H1 (cell line): Measurements from ENCODE around the gene HEATR1. TPM values are rescaled to one million over a fixed set of nuclear protein-coding genes. Genes with fewer than 3 reads are reported as not detected.

Source experiments
- CTCF ChIA-PET: fragments of 300-600 bp; sonication (Branson Sonifier 250); formaldehyde crosslinking; loops from one replicate; lab custom pipeline; 2021; ENCODE audit not compliant: partially characterized antibody; lab: Charles Lee
- POLR2A ChIA-PET: fragments of 300-600 bp; sonication (Branson Sonifier 250); formaldehyde crosslinking; loops from one replicate; lab custom pipeline; 2021; ENCODE audit warnings: inconsistent platforms; ENCODE audit not compliant: partially characterized antibody; lab: Charles Lee
- DNase-seq, 2 experiments: peaks; one replicate each; pipeline versions ENCODE4 v3.0.0 to v3.0.0-alpha.2; 2010 to 2022; ENCODE audit warnings: low spot score in 2 of 2, low read depth in 1 of 2, mixed read lengths in 1 of 2
- FAIRE-seq: peaks from 2 replicates; lab custom pipeline; 2011; peaks lifted over from hg19 to GRCh38; lab: Jason Lieb, UNC
- H2AFZ ChIP-seq: 2 replicates; pipeline ENCODE4 v1.8.1; 2012; ENCODE audit warnings: low read length, inconsistent platforms
- H2AK5ac ChIP-seq: 2 replicates; pipeline ENCODE4 v1.6.1; 2013; ENCODE audit warnings: low read depth, low read length
- H2BK120ac ChIP-seq: replicated peaks from 2 replicates; pipeline ENCODE3; 2013; ENCODE audit warnings: low read depth, low read length, inconsistent platforms
- H2BK12ac ChIP-seq: 2 replicates; pipeline ENCODE4 v1.6.1; 2013; ENCODE audit warnings: low read depth, low read length
- H2BK15ac ChIP-seq: 2 replicates; pipeline ENCODE4 v1.6.1; 2013; ENCODE audit warnings: low read length
- H2BK20ac ChIP-seq: 2 replicates; pipeline ENCODE4 v1.6.1; 2013; ENCODE audit warnings: low read length
- H2BK5ac ChIP-seq: 2 replicates; pipeline ENCODE4 v1.6.1; 2013; ENCODE audit warnings: low read depth, low read length
- H3K14ac ChIP-seq: 2 replicates; pipeline ENCODE4 v1.6.1; 2013; ENCODE audit warnings: inconsistent platforms; ENCODE audit not compliant: insufficient read length
- H3K18ac ChIP-seq: 2 replicates; pipeline ENCODE4 v1.6.1; 2013; ENCODE audit warnings: low read length; ENCODE audit errors: extremely low read depth
- H3K23ac ChIP-seq: 2 replicates; pipeline ENCODE4 v1.6.1; 2013; ENCODE audit warnings: inconsistent platforms; ENCODE audit not compliant: insufficient read length
- H3K23me2 ChIP-seq: 2 replicates; pipeline ENCODE4 v1.6.1; 2013; ENCODE audit warnings: low read depth, low read length
- H3K27ac ChIP-seq: 2 replicates; pipeline ENCODE4 v1.6.1; 2011; ENCODE audit warnings: low read depth, low read length, inconsistent platforms
- H3K27me3 ChIP-seq, 4 experiments: replicated peaks in 1 of 4; 1 replicate in 1 of 4; 2 replicates in 3 of 4; pipeline versions ENCODE4 v1.6.1 to v1.8.1; 2011 to 2013; ENCODE audit warnings: low read length in 3 of 4, mild to moderate bottlenecking in 3 of 4, inconsistent platforms in 2 of 4, mixed read lengths in 2 of 4, moderate library complexity in 1 of 4; ENCODE audit not compliant: control insufficient read depth in 3 of 4, insufficient read depth in 3 of 4; ENCODE audit errors: extremely low read depth in 1 of 4
- H3K36me3 ChIP-seq, 4 experiments: 2 replicates each; pipeline versions ENCODE4 v1.6.1 to v1.8.1; 2011 to 2013; ENCODE audit warnings: mild to moderate bottlenecking in 4 of 4, low read length in 3 of 4, moderate library complexity in 2 of 4, control low read depth in 1 of 4, inconsistent platforms in 1 of 4; ENCODE audit not compliant: insufficient read depth in 4 of 4, control insufficient read depth in 2 of 4
- H3K4ac ChIP-seq: replicated peaks from 2 replicates; pipeline ENCODE3; 2013; ENCODE audit warnings: low read length, low read depth, mixed read lengths, inconsistent platforms; ENCODE audit not compliant: insufficient read length
- H3K4me1 ChIP-seq, 4 experiments: replicated peaks in 1 of 4; 1 replicate in 1 of 4; 2 replicates in 3 of 4; pipeline versions ENCODE4 v1.6.1 to v1.8.1; 2011 to 2013; ENCODE audit warnings: low read length in 3 of 4, inconsistent platforms in 2 of 4, mixed read lengths in 1 of 4; ENCODE audit not compliant: insufficient read depth in 4 of 4, control insufficient read depth in 3 of 4
- H3K4me2 ChIP-seq, 2 experiments: 2 replicates each; pipeline versions ENCODE4 v1.6.1 to v1.8.1; 2011 to 2013; ENCODE audit warnings: low read depth in 2 of 2, low read length in 2 of 2, control low read depth in 1 of 2, inconsistent platforms in 1 of 2, mild to moderate bottlenecking in 1 of 2; ENCODE audit not compliant: insufficient read depth in 1 of 2
- H3K4me3 ChIP-seq, 4 experiments: fragments of 200-600, 300-600 bp in 1 of 4; sonication (generic), shearing (Covaris generic), sonication (Bioruptor Twin) in 1 of 4; 2 replicates each; pipeline versions ENCODE4 v1.5.1 to v1.8.1; 2011 to 2016; ENCODE audit warnings: low read length in 4 of 4, low read depth in 3 of 4, control low read depth in 2 of 4, inconsistent platforms in 2 of 4, mild to moderate bottlenecking in 2 of 4, mixed read lengths in 1 of 4, moderate library complexity in 1 of 4; ENCODE audit not compliant: insufficient read depth in 2 of 4; ENCODE audit errors: extremely low read depth in 1 of 4
- H3K56ac ChIP-seq: replicated peaks from 2 replicates; pipeline ENCODE3; 2013; ENCODE audit warnings: low read depth, mild to moderate bottlenecking, mixed read lengths, low read length, inconsistent platforms; ENCODE audit not compliant: insufficient read length
- H3K79me1 ChIP-seq: 2 replicates; pipeline ENCODE4 v1.6.1; 2013; ENCODE audit warnings: low read depth, low read length, control low read depth
- H3K79me2 ChIP-seq, 2 experiments: 2 replicates each; pipeline versions ENCODE4 v1.6.1 to v1.8.1; 2012 to 2013; ENCODE audit warnings: low read length in 2 of 2, mild to moderate bottlenecking in 2 of 2, inconsistent platforms in 1 of 2; ENCODE audit not compliant: insufficient read depth in 2 of 2, control insufficient read depth in 1 of 2
- H3K9ac ChIP-seq, 4 experiments: replicated peaks in 1 of 4; 1 replicate in 1 of 4; 2 replicates in 3 of 4; pipeline versions ENCODE4 v1.6.1 to v1.8.1; 2011 to 2013; ENCODE audit warnings: low read depth in 3 of 4, low read length in 3 of 4, control low read depth in 2 of 4, mild to moderate bottlenecking in 2 of 4, moderate library complexity in 2 of 4, inconsistent platforms in 1 of 4; ENCODE audit errors: extremely low read depth in 1 of 4
- H3K9me3 ChIP-seq, 2 experiments: 2 replicates each; pipeline versions ENCODE4 v1.6.1 to v1.8.1; 2012 to 2013; ENCODE audit warnings: mild to moderate bottlenecking in 2 of 2, moderate library complexity in 2 of 2, control low read depth in 1 of 2, inconsistent platforms in 1 of 2, low read depth in 1 of 2, low read length in 1 of 2, mixed read lengths in 1 of 2; ENCODE audit not compliant: insufficient read depth in 2 of 2
- H4K20me1 ChIP-seq, 2 experiments: replicated peaks in 1 of 2; 2 replicates each; pipeline versions ENCODE3 to v1.8.1; 2011 to 2013; ENCODE audit warnings: inconsistent platforms in 2 of 2, low read length in 2 of 2, mild to moderate bottlenecking in 1 of 2; ENCODE audit not compliant: insufficient read depth in 2 of 2, control insufficient read depth in 1 of 2
- H4K5ac ChIP-seq: 2 replicates; pipeline ENCODE4 v1.6.1; 2013; ENCODE audit warnings: low read length, low read depth, mixed read lengths, inconsistent platforms; ENCODE audit not compliant: insufficient read length
- H4K8ac ChIP-seq: 2 replicates; pipeline ENCODE4 v1.8.0; 2013; ENCODE audit warnings: mild to moderate bottlenecking, moderate library complexity, low read length, inconsistent platforms; ENCODE audit not compliant: insufficient read depth; ENCODE audit errors: extremely low read depth
- H4K91ac ChIP-seq: replicated peaks from 2 replicates; pipeline ENCODE3; 2013; ENCODE audit warnings: low read length, mixed read lengths, inconsistent platforms; ENCODE audit not compliant: insufficient read length
- GABPA ChIP-seq: IDR thresholded peaks from 2 replicates; pipeline ENCODE4 v1.6.1; 2011; ENCODE audit warnings: mild to moderate bottlenecking, low read length, moderate library complexity, borderline replicate concordance; ENCODE audit not compliant: insufficient read depth
- JUND ChIP-seq: IDR thresholded peaks from 2 replicates; pipeline ENCODE4 v1.6.1; 2011; ENCODE audit warnings: mild to moderate bottlenecking, improper control_type of control experiment, low read length
- whole genome bisulfite sequencing, 2 experiments: shearing (Covaris generic) in 1 of 2; methylation state at CpG; one replicate each; pipeline versions ENCODE4 v1.1.6 to v1.1.7; 2013 to 2015; ENCODE audit warnings: low lambda C conversion rate in 2 of 2, mixed read lengths in 2 of 2, inconsistent platforms in 1 of 2, low coverage in 1 of 2, missing lambda C conversion rate in 1 of 2; ENCODE audit not compliant: insufficient replicate concordance in 2 of 2, insufficient coverage in 1 of 2, insufficient read length in 1 of 2; ENCODE audit errors: extremely low coverage in 1 of 2, missing lambda C conversion rate in 1 of 2; 5-methylcytosine and 5-hydroxymethylcytosine counted together
- polyA plus RNA-seq, 7 experiments: library from polyadenylated mRNA; depleted of rRNA in 3 of 7; stranded (reverse) in 5 of 7; unstranded in 2 of 7; fragments of >200 nt in 5 of 7; fragments of 200-250 nt in 2 of 7; gene quantifications; 1 replicate in 5 of 7; 2 replicates in 1 of 7; 4 replicates in 1 of 7; pipeline versions ENCODE4 v1.2.1 to v1.2.3, GENCODE V29; 2011 to 2013; ENCODE audit warnings: missing spikeins in 2 of 7, mixed read lengths in 2 of 7
- total RNA-seq: library from RNA; stranded (reverse); fragmentation: NEBNext Ultra II Directional; extraction: Animal tissue kit (Norgen Biotek cat#: 25700); gene quantifications from 2 replicates; pipeline ENCODE4 v1.2.1, GENCODE V29; 2021

The HEATR1 gene
- total and polyA plus RNA-seq, 2 of the 8 experiments (the other 6 are each of a cell fraction or from before 2014, with no cell fraction given): 13.0 to 95.8 TPM

DNA sequence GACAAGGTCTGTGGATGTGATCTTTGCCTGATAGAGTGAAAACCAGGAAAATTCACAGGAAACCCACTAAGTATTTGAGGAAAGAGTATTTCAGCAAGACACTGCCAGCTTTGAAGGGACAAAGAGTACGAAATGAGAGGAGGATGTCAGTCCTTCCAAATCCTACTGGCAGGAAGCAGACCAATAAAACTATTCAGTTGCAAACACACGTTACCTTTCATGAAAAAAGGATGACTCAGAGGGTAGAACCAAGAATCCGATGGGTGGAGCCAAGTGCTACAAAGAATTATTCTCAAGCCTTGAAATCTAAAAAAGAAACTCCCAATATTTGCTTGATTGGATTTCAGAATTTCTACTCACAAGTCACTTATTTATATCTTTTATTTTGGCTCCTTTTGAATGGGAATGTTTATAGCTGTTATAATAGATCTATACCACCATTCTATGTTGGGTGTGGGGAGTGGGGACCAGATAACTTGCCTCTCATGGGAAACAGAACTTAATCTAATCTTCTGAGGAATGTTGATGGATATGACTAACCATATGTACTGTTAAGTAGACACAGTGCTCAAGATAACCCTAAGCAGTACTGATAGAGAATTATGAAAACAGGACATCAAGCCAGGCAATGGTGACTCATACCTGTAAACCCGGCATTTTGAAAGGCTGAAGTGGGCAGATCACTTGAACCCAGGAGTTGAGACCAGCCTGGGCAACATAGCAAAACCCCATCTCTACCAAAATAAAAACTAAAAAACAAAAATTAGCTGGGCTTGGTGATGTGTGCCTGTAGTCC, 19.3 kb upstream of the HEATR1 start:
- ChIA-PET POLR2A (no interaction called here), CTCF (interaction anchor here (0.9 to 2.0 kb wide), 3 partner anchors 14 to 130 kb away, joined by 4 to 6 read pairs (median 5); no protein-coding TSS in a partner anchor)
- FAIRE-seq (no peak), DNase-seq (no peak)
- Histone ChIP-seq H3K79me2 (no peaks in the 10 kb centered on the region), H4K5ac (no peak overlapping the region), H4K91ac (no peak overlapping the region), H3K14ac (no peak overlapping the region), H2AFZ (0 out of 2 replicates have a peak overlapping the region, but pooled peaks have one; percentile 3), H2BK12ac (no peak overlapping the region), H3K9me3 (peaks cover 16 to 21% of the 10 kb centered on the region in 2 experiments), H2BK120ac (no peak overlapping the region), H3K23me2 (no peaks in the 10 kb centered on the region), H3K56ac (no peak overlapping the region), H2BK5ac (peak overlapping the region; percentile 46; the same call in 1 of the 2 replicates), H3K18ac (no peak overlapping the region), H3K27me3 (no peaks in the 10 kb centered on the region; a peak in 1 of 7 replicates), H3K4me2 (no peak overlapping the region), H2BK20ac (no peak overlapping the region), H4K20me1 (no peaks in the 10 kb centered on the region), H3K36me3 (peaks cover 0 to 5% (median 2%) of the 10 kb centered on the region in 4 experiments; a peak in 2 of 8 replicates), H3K4me3 (no peak overlapping the region), H3K4ac (no peak overlapping the region), H3K9ac (no peak overlapping the region), H3K79me1 (no peaks in the 10 kb centered on the region), H4K8ac (no peak overlapping the region), H3K27ac (no peak overlapping the region), H2AK5ac (no peak overlapping the region), H3K23ac (no peak overlapping the region), H2BK15ac (no peak overlapping the region), H3K4me1 (no peaks in the 10 kb centered on the region)
- 79% methylated on average over 4 of the region's 4 CpGs; no CpG with 5 or more reads in 1 of the 2 experiments for WGBS, 2 experiments
- TF ChIP-seq JUND (0 out of 2 replicates have a peak, but pooled peaks have one; percentile 40), GABPA (no peak)
